Myocyte (in vitro differentiated cells): ENCODE measurements around the gene HSPH1. TPM values are rescaled to one million over a fixed set of nuclear protein-coding genes. Genes with fewer than 3 reads are reported as not detected.
A peak's percentile ranks its signal among the peaks of the same experiment; 100 is the strongest.

Source experiments
- DNase-seq: peaks from one replicate; pipeline ENCODE4 v3.0.0-alpha.2; 2012; ENCODE audit warnings: low read depth
- total RNA-seq: library from RNA; depleted of rRNA; stranded (reverse); fragments of >200 nt; gene quantifications from 2 replicates; pipeline ENCODE4 v1.2.3, GENCODE V29; 2014

HSPH1 gene
- total RNA-seq, 1 donor from 2014 or later, result 78.2 TPM

- no peak for DNase-seq
Measured at GRCh38 chr13:31133621-31134020, 28.1 kb downstream of the HSPH1 start.

GRCh38 chr13:31131470-31131961 is 30.2 kb downstream of the HSPH1 start:
- DNase-seq, result no peak

- DNase-seq, result no peak
Measured at GRCh38 chr13:31129419-31129818, 32.3 kb downstream of the HSPH1 start.

DNA sequence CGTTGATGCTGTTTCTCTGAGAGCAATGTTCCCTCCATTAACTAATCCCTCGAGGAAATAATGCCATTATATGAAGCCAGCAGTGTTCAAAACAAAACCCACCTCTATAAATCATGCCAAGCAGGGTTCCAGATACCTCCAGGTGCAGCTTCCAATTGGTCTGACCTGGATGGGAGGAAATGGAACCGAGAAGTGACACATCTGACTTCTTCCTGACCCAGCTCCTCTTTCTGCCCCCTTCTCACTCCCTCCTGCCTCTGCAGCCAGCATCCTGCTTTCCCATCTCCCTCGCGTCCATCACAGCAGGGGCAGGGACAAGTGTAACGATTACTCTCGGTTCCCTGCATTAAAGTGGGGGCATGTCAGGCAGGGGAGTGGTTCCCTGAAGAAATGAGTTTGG is 37.5 kb downstream of the HSPH1 start:
- no peak for DNase-seq

DNA sequence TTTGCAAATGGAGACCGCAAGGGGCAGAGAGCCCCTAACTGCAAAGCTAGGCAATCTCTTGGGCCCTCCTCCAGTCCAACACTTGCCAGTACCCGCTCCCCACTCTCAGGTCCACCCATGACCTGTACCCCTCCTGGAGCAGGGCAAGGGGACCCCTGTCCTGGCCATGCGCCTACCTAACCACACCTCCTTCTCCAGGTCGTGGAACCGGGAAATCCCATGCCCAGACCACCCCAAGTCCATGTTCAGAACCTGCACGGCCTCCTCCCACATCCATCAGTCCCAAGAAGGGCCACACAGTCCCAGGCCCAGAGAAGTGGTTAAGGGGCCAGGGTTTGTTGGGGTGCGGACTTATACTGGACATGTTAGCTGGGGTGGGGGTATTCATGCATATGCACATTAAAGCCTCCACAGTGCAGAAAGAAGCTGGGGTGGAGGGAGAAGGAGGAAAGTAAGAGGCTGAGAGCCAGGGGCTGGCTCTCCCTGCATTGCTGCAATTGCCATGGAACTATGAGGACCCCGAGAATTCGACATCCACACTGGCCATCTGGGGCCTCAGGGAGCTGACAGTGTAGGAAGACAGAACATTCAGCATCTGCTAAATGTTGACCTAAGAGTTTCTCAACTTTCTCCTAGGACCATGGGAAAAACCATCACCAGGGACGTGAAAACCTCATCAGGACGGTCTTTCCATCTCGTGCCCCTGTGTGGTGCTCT is 39.0 kb downstream of the HSPH1 start:
- no peak for DNase-seq

DNA sequence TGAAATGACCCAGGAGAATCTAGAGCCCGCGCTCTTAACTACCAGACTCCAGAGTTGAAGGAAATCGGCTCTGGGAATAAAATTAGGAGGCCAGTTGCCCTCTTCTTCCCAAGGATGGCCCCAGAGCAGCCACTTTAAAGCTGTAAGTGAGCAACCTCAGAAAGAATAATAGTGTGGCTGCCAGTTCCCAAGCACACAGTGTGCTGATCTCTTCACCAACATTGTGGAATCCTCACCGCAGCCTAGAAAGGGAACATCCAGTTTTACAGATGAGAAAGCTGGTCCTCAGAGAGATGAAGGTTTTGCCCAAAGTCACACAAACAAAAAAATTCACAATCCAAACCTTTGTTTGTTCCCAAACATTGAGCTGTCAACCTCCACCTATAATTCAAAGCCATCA is 39.6 kb downstream of the HSPH1 start:
- DNase-seq, result no peak

DNA sequence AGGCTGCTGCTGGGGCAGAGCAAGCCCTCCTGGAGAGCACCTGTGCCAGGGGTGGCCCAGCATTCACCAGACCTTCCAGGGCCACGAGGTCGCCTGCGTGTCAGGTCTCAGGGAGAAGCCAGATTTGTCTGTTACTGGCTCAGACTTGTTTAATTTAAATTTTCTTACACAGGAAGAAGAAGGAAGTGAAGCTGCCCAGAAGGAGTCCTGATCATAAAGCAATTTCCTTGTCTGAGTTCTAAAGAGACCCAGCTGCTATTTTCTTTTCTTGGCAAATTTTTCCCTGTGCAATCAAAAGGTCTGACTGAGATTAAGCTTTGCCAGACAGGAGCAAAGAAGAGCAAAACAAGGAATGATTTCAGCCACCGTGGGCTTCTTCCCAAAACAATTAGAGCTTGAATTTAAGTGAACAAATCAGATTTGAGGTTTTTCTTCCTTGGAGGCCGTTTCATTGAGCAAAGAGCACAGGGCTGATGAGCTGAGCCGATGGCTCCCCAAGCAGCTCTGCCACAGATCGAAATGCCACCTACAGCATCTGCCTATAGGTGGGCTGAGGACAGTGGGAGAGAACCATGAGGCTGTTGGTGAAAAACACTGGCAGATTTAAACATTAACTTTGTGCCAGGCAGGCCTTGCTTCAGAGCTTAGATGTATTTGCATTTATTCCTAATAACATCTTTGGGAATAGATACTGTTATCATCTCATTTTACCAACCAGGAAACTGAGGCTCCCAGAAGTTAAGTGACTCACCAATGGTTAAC is 40.1 kb downstream of the HSPH1 start:
- no peak for DNase-seq

- DNase-seq, result no peak
Measured at GRCh38 chr13:31119966-31120700, 41.6 kb downstream of the HSPH1 start.

- DNase-seq, result no peak
Measured at GRCh38 chr13:31119526-31119925, 42.2 kb downstream of the HSPH1 start.

- no peak for DNase-seq
Measured at GRCh38 chr13:31116224-31116623, 45.5 kb downstream of the HSPH1 start.

DNA sequence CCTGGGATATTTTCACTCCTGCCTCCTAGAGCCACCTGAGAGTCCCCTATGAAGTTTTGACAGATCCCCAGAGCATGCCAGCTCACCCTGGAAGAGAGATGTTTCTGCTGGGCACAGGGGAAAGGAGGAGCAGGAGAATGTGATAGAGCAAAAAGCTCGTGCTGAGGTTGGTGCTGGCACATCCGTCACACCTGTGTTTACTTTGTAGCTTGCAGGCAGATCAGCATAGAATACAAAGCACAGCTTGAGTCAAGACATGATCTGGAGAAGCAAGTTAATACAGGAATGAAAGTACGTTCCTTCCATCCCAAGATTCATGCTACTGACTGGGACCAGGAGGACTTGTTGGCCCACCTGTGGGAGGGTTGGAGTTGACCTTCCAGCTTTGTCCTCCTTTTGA is 46.1 kb downstream of the HSPH1 start:
- DNase-seq, result no peak

DNA sequence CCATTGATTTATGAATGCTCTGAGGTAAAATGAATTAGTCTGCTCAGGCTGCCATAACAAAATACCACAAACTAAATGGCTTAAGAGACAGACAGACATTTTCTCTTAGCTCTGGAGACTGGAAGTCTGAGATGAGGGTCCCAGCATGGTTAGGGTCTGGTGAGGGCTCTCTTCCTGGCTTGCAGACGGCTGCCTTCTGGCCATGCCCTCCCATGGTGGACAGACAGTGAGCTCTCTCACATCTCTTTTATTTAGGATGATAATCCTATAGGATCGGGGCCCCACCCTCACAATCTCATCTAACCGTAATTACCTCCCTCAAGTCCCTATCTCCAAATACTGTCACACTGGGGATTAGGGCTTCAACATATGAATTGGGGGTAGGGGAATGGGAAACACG is 47.1 kb downstream of the HSPH1 start:
- no peak for DNase-seq

DNA sequence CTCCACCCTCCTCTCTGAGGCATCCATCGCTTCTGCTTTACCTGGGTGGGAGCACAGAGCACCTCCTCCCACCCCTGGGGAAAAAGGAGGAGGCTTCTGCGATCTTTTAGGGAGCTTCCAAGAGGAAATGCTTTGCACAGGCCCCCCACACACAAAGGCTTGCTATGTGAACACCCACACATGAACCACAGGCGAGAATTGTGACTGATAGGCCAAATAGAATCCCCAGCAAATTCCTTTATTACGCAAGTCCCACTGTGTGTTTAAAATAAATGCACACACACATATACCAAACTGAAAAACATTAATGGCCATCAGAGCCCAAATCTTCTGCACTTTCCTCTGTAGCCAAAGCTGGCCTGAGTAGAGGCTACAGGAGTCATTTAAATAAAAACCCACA is 50.6 kb downstream of the HSPH1 start:
- no peak for DNase-seq

DNA sequence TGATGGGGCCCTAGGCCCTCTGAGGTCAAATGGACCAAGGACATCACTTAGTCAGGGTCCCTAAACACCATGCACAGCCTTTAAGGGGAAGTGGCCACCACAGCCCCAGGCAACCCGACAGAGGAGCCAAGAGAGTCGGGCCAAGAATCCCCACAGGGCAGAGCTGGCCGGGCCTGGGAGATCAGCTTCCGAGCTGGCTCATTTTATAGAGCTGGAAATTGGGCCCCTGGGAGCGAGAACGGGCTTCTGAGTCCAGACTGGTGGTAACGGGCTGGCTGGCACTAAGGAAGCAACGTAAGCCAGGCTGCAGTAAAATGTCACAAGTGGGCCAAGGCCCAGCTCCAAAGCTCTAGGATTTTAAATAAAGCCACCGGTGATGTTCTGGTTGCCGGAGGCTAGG is 51.1 kb downstream of the HSPH1 start:
- no peak for DNase-seq

- no peak for DNase-seq
Measured at GRCh38 chr13:31110169-31110568, 51.5 kb downstream of the HSPH1 start.

DNA sequence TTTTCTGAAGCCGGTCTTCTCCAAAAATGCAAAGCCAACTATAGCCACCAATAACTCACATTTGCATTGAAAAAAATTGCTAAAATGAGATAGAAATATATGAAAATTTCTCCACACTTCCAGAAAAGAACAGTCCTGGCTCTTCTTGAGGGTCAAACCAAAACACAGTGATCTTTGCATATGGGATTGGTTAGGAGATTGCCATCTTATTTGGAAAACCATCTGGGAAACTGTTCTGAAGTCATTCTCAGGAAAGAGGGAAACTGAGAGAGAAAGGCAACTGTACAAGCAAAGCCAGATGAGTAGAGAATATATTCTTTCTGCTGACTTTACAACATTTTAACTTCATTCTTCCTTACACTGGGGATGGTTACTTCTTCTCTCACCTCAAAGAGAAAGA is 54.6 kb downstream of the HSPH1 start:
- DNase-seq, result no peak

- no peak for DNase-seq
Measured at GRCh38 chr13:31105856-31106255, 55.8 kb downstream of the HSPH1 start.

DNA sequence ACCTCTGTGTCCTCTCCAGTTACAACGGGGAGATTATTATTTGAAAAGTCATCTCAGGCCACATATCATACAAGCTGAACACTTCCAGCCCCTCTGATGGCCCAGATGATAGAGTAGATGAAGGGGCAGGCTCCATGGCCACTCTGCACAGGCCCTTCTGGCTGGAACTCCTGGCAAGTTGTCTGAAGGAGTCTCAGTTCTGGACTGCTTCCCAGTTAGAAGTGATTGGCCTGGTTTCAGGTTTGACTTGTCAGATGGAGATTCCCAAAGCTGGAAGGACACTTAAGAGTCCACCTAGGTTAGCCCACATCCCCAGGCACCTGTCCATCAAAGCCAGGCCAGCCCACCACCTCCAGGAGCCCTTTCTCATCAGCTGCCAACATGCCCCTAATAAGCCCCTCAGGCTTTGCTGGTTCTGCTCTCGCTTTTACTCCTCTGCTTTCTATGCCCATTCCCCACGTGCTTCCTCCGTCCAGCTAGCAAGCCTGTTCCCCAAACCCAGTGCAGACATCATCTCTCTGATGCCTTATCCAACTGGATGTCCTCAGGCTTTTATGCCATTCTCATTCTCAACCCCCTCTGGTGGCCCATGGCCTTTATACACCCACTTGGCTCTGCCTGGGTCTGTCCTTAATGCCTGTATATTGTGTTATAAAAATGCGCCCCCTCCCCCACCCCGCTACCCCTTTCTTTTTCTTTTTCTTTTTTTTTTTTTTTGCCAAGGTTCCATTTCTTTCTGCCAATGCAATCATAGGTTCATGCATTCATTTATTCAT is 56.5 kb downstream of the HSPH1 start:
- no peak for DNase-seq

DNA sequence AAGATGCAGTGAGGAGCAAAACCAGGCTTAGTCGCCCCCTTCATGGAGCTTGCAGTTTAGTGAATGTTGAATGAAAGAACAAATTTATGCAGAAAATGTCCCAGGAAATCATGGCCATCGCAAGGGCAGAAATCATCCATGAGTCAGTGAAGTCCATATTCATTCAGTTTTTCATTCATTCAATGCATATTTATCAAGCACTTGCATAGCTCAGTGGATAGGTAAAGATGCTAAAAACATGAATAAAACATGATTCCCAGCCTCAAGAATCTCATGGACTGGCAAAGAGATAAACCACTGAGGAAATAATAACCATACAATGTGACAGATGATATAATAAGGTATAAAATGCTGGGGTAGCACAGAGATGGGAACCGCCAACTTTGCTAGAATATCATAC is 58.8 kb downstream of the HSPH1 start:
- DNase-seq, result no peak

GRCh38 chr13:31101472-31102170 is 60.1 kb downstream of the HSPH1 start:
- peak; percentile 34 for DNase-seq

- no peak for DNase-seq
Measured at GRCh38 chr13:31100721-31101120, 61.0 kb downstream of the HSPH1 start.
